Immature natural killer cell (primary cell): ENCODE data around the gene KBTBD12. TPM values are rescaled to one million over a fixed set of nuclear protein-coding genes. Genes with fewer than 3 reads are reported as not detected.

Source experiments
- DNase-seq, 3 donors: peaks; one replicate each; pipeline ENCODE4 v3.0.0; 2022; ENCODE audit warnings: mixed read lengths in 1 of 3
- H3K27ac Mint-ChIP-seq, 6 donors: one replicate each; pipeline ENCODE4 v1.8.0; 2020; ENCODE audit warnings: mixed read lengths in 6 of 6, mild to moderate bottlenecking in 5 of 6, inconsistent platforms in 4 of 6, moderate library complexity in 3 of 6
- H3K27me3 Mint-ChIP-seq, 3 donors: one replicate each; pipeline ENCODE4 v1.8.0; 2020 to 2021; ENCODE audit warnings: low read depth in 3 of 3, mild to moderate bottlenecking in 3 of 3, mixed read lengths in 3 of 3, moderate library complexity in 3 of 3, inconsistent platforms in 1 of 3
- H3K36me3 Mint-ChIP-seq, 3 donors: one replicate each; pipeline ENCODE4 v1.8.0; 2020; ENCODE audit warnings: mixed read lengths in 3 of 3, inconsistent platforms in 2 of 3, mild to moderate bottlenecking in 2 of 3
- H3K4me1 Mint-ChIP-seq, 2 donors: one replicate each; pipeline ENCODE4 v1.8.0; 2020; ENCODE audit warnings: inconsistent platforms in 2 of 2, mild to moderate bottlenecking in 2 of 2, mixed read lengths in 2 of 2, moderate library complexity in 1 of 2
- H3K4me3 Mint-ChIP-seq, 5 donors: one replicate each; pipeline ENCODE4 v1.8.0; 2020; ENCODE audit warnings: mild to moderate bottlenecking in 5 of 5, mixed read lengths in 5 of 5, inconsistent platforms in 3 of 5, moderate library complexity in 3 of 5
- H3K9me3 Mint-ChIP-seq, 6 donors: one replicate each; pipeline ENCODE4 v1.8.0; 2020; ENCODE audit warnings: mild to moderate bottlenecking in 6 of 6, mixed read lengths in 6 of 6, inconsistent platforms in 4 of 6, moderate library complexity in 3 of 6
- polyA plus RNA-seq, 3 donors: library from polyadenylated mRNA; unstranded; fragments of 300-500 nt; fragmentation: Illumina TruSeq; gene quantifications; one replicate each; pipeline ENCODE4 v1.2.3, GENCODE V29; 2021

KBTBD12 gene
- polyA plus RNA-seq, 3 donors from 2014 or later = not detected

GRCh38 chr3:128006061-128007032, 91.3 kb downstream of the KBTBD12 start:
- no peaks in the 10 kb centered on the region for H3K9me3 Mint-ChIP-seq
- H3K4me1 Mint-ChIP-seq = no peaks in the 10 kb centered on the region
- no peak for DNase-seq
- peaks cover 1 to 4% (median 3%) of the 10 kb centered on the region in 3 donors for H3K27me3 Mint-ChIP-seq
- H3K36me3 Mint-ChIP-seq = no peaks in the 10 kb centered on the region
- H3K4me3 Mint-ChIP-seq = no peak overlapping the region
- H3K27ac Mint-ChIP-seq = no peak overlapping the region

GRCh38 chr3:128007033-128007424, 92.0 kb downstream of the KBTBD12 start:
- DNase-seq = no peak
- Mint-ChIP-seq H3K27me3 (peaks cover 1 to 4% (median 3%) of the 10 kb centered on the region in 3 donors), H3K4me3 (no peak overlapping the region), H3K9me3 (no peaks in the 10 kb centered on the region), H3K27ac (no peak overlapping the region), H3K36me3 (no peaks in the 10 kb centered on the region), H3K4me1 (no peaks in the 10 kb centered on the region)

GRCh38 chr3:128009952-128010846, 95.2 kb downstream of the KBTBD12 start:
- Mint-ChIP-seq H3K36me3 (no peaks in the 10 kb centered on the region), H3K27me3 (peaks cover 1 to 7% (median 3%) of the 10 kb centered on the region in 3 donors), H3K4me3 (no peak overlapping the region), H3K4me1 (no peaks in the 10 kb centered on the region), H3K9me3 (no peaks in the 10 kb centered on the region), H3K27ac (no peak overlapping the region)
- DNase-seq = no peak

- no peak for DNase-seq
- no peaks in the 10 kb centered on the region for H3K4me1 Mint-ChIP-seq
- no peaks in the 10 kb centered on the region for H3K36me3 Mint-ChIP-seq
- H3K27me3 Mint-ChIP-seq = peaks cover 3 to 7% (median 3%) of the 10 kb centered on the region in 3 donors
- H3K9me3 Mint-ChIP-seq = no peaks in the 10 kb centered on the region
- H3K27ac Mint-ChIP-seq = no peak overlapping the region
- H3K4me3 Mint-ChIP-seq = no peak overlapping the region
Observed at GRCh38 chr3:128011140-128011539, 96.1 kb downstream of the KBTBD12 start.

GRCh38 chr3:128012050-128012449, 97.0 kb downstream of the KBTBD12 start:
- Mint-ChIP-seq H3K9me3 (no peaks in the 10 kb centered on the region), H3K4me1 (no peaks in the 10 kb centered on the region), H3K36me3 (no peaks in the 10 kb centered on the region), H3K27me3 (peaks cover 3 to 7% (median 6%) of the 10 kb centered on the region in 3 donors), H3K4me3 (no peak overlapping the region), H3K27ac (no peak overlapping the region)
- DNase-seq = no peak

- H3K36me3 Mint-ChIP-seq = no peaks in the 10 kb centered on the region
- no peak overlapping the region for H3K4me3 Mint-ChIP-seq
- no peak for DNase-seq
- no peaks in the 10 kb centered on the region for H3K4me1 Mint-ChIP-seq
- H3K27ac Mint-ChIP-seq = no peak overlapping the region
- peaks cover 2 to 7% (median 5%) of the 10 kb centered on the region in 3 donors for H3K27me3 Mint-ChIP-seq
- H3K9me3 Mint-ChIP-seq = no peaks in the 10 kb centered on the region
Observed at GRCh38 chr3:128014548-128014947, 99.5 kb downstream of the KBTBD12 start.

GRCh38 chr3:128016502-128016901, 101.5 kb downstream of the KBTBD12 start:
- peaks cover 2 to 5% (median 3%) of the 10 kb centered on the region in 3 donors for H3K27me3 Mint-ChIP-seq
- H3K36me3 Mint-ChIP-seq = no peaks in the 10 kb centered on the region
- no peaks in the 10 kb centered on the region for H3K4me1 Mint-ChIP-seq
- H3K4me3 Mint-ChIP-seq = no peak overlapping the region
- DNase-seq = no peak
- no peaks in the 10 kb centered on the region for H3K9me3 Mint-ChIP-seq
- no peak overlapping the region for H3K27ac Mint-ChIP-seq

- Mint-ChIP-seq H3K27ac (no peak overlapping the region), H3K36me3 (no peaks in the 10 kb centered on the region), H3K4me3 (no peak overlapping the region), H3K9me3 (no peaks in the 10 kb centered on the region), H3K27me3 (peaks cover 0 to 4% (median 4%) of the 10 kb centered on the region in 3 donors), H3K4me1 (no peaks in the 10 kb centered on the region)
- DNase-seq = no peak
Observed at GRCh38 chr3:128021768-128022372, 106.8 kb downstream of the KBTBD12 start.

- H3K9me3 Mint-ChIP-seq = no peaks in the 10 kb centered on the region
- H3K4me1 Mint-ChIP-seq = no peaks in the 10 kb centered on the region
- H3K27ac Mint-ChIP-seq = no peak overlapping the region
- peaks cover 1 to 5% (median 4%) of the 10 kb centered on the region in 3 donors for H3K27me3 Mint-ChIP-seq
- H3K36me3 Mint-ChIP-seq = no peaks in the 10 kb centered on the region
- H3K4me3 Mint-ChIP-seq = no peak overlapping the region
- DNase-seq = no peak
Observed at GRCh38 chr3:128033102-128033501, 118.1 kb downstream of the KBTBD12 start.

GRCh38 chr3:128036119-128036518, 121.1 kb downstream of the KBTBD12 start:
- no peaks in the 10 kb centered on the region for H3K9me3 Mint-ChIP-seq
- H3K27me3 Mint-ChIP-seq = peaks cover 0 to 2% (median 1%) of the 10 kb centered on the region in 3 donors
- no peaks in the 10 kb centered on the region for H3K36me3 Mint-ChIP-seq
- DNase-seq = no peak
- no peak overlapping the region for H3K27ac Mint-ChIP-seq
- no peaks in the 10 kb centered on the region for H3K4me1 Mint-ChIP-seq
- H3K4me3 Mint-ChIP-seq = no peak overlapping the region

Other genes with a start within 250 kb of the KBTBD12 start
- 100 to 1,000 TPM in 1 of 3 donors, 10 to 100 TPM in 2; 71.9 to 141 (median 83.7) TPM for gene ABTB1, start 242.3 kb upstream of the KBTBD12 start, polyA plus RNA-seq
- 1 to 10 TPM; 2.6 to 3.6 (median 2.6) TPM for gene MGLL, start 92.7 kb upstream of the KBTBD12 start, polyA plus RNA-seq
- 100 to 1,000 TPM; 107 to 195 (median 172) TPM for gene SEC61A1, start 137.2 kb downstream of the KBTBD12 start, polyA plus RNA-seq
- gene RUVBL1, start 208.6 kb downstream of the KBTBD12 start, polyA plus RNA-seq = 10 to 100 TPM; 34.8 to 45.3 (median 44.3) TPM
- gene EEFSEC, start 238.2 kb downstream of the KBTBD12 start, polyA plus RNA-seq = 10 to 100 TPM; 14.5 to 26.9 (median 26.1) TPM